PC-3 (cell line): ENCODE data around the gene SNX15.

Experiments
- CTCF ChIP-seq: fragments of 300-600 bp; sonication (generic); conservative IDR thresholded peaks from 2 replicates; pipeline ENCODE4 v1.5.1; 2017; ENCODE audit warnings: antibody characterized with exemption, low read depth, mild to moderate bottlenecking, low read length
- EZH2 ChIP-seq: fragments of 300-600 bp; sonication (generic); IDR thresholded peaks from one replicate; pipeline ENCODE4 v1.6.1; 2017; ENCODE audit warnings: antibody characterized with exemption, mild to moderate bottlenecking, low read length; ENCODE audit not compliant: unreplicated experiment

- no peak for TF ChIP-seq CTCF
- no peak for TF ChIP-seq EZH2
Measured at GRCh38 chr11:65051398-65051858, 24.2 kb downstream of the SNX15 start.
